Vagina (tissue), 2 donors: Measurements from ENCODE around the gene SKAP1.

ENCODE experiments used
- POLR2A ChIP-seq, 2 donors: fragments of 450-650 bp; IDR thresholded peaks; one replicate each; pipeline ENCODE4 v1.6.1; 2017; ENCODE audit warnings: antibody characterized with exemption in 2 of 2, mild to moderate bottlenecking in 2 of 2, moderate library complexity in 2 of 2
- TF ChIP-seq, protein P1 (sequence below), 3 experiments: fragments of 450-650 bp in 2 of 3; fragments of 200-600 bp in 1 of 3; sonication (generic) in 1 of 3; IDR thresholded peaks; one replicate each; pipeline ENCODE4 v1.5.1; 2017 to 2019; ENCODE audit warnings: antibody characterized with exemption in 3 of 3, mild to moderate bottlenecking in 2 of 3, moderate library complexity in 2 of 3

DNA sequence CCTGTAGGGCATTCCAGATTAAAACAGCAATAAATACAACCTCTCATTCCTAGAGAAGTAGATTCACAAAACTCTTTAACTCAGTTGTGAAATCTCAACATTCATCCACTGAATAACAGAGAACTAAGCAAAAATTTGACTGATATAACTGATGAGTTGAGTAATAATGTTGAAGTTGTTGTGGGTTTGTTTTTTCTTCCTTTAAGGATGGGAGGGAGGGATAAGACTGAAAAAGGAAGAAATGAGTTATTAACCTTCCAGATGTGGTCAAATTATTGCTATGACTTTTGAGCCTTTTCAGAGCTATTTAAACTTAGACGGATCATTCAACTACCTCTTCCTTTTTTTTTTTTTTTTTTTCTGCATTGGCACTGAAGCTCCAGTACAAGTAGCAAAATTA, 38.6 kb downstream of the SKAP1 start:
- TF ChIP-seq, protein P1, sequence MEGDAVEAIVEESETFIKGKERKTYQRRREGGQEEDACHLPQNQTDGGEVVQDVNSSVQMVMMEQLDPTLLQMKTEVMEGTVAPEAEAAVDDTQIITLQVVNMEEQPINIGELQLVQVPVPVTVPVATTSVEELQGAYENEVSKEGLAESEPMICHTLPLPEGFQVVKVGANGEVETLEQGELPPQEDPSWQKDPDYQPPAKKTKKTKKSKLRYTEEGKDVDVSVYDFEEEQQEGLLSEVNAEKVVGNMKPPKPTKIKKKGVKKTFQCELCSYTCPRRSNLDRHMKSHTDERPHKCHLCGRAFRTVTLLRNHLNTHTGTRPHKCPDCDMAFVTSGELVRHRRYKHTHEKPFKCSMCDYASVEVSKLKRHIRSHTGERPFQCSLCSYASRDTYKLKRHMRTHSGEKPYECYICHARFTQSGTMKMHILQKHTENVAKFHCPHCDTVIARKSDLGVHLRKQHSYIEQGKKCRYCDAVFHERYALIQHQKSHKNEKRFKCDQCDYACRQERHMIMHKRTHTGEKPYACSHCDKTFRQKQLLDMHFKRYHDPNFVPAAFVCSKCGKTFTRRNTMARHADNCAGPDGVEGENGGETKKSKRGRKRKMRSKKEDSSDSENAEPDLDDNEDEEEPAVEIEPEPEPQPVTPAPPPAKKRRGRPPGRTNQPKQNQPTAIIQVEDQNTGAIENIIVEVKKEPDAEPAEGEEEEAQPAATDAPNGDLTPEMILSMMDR (IDR thresholded peaks at IDR 0.05), result no peak
- TF ChIP-seq POLR2A (IDR thresholded peaks at IDR 0.05), result no peak
